Measurements from ENCODE around the gene CCDC66. TPM values are rescaled to one million over a fixed set of nuclear protein-coding genes. Genes with fewer than 3 reads are reported as not detected.
"Not testable (repeated sequence)": the region's sequence is repeated elsewhere in the genome, so short reads cannot be mapped to it uniquely, and the experiment has no call there.

The CCDC66 gene
- total RNA-seq, 1 experiment from 2014 or later, result 35.7 TPM

DNA sequence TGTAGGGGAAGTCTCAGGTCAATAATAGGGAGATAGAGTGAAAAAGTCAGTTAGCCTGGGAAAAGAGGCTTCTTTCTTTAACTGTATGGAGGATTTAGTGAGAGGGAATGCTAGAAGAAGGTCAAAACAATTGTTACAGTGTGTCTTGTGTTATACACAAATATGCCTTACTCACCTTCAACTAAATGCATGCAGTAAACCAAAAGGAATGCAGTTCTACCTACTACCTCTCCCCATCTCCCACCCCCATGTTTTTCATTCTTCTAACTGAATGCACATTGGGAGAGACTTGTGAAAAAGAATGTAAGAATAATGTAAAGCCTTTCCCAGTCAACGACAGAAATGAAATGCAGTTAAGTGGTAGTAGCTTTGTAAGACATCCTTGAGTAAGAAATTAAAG lies 33.8 kb downstream of the CCDC66 start:
- H3K27ac Mint-ChIP-seq (ENCODE audit: unreplicated experiment), result peak overlapping the region; percentile 20
- DNase-seq, result no peak
- intact Hi-C loops (cut with micrococcal nuclease; ENCODE audit: unreplicated experiment), result no loop called here
- no peaks in the 10 kb centered on the region for H3K9me3 Mint-ChIP-seq (ENCODE audit: low read depth, unreplicated experiment)
- TF ChIP-seq, protein P1, sequence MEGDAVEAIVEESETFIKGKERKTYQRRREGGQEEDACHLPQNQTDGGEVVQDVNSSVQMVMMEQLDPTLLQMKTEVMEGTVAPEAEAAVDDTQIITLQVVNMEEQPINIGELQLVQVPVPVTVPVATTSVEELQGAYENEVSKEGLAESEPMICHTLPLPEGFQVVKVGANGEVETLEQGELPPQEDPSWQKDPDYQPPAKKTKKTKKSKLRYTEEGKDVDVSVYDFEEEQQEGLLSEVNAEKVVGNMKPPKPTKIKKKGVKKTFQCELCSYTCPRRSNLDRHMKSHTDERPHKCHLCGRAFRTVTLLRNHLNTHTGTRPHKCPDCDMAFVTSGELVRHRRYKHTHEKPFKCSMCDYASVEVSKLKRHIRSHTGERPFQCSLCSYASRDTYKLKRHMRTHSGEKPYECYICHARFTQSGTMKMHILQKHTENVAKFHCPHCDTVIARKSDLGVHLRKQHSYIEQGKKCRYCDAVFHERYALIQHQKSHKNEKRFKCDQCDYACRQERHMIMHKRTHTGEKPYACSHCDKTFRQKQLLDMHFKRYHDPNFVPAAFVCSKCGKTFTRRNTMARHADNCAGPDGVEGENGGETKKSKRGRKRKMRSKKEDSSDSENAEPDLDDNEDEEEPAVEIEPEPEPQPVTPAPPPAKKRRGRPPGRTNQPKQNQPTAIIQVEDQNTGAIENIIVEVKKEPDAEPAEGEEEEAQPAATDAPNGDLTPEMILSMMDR (IDR thresholded peaks at IDR 0.05; ENCODE audit: unreplicated experiment), result no peak
- peaks cover 11% of the 10 kb centered on the region for H3K4me1 Mint-ChIP-seq (ENCODE audit: low read depth, unreplicated experiment)
- H3K36me3 Mint-ChIP-seq (ENCODE audit: insufficient read depth, unreplicated experiment), result peaks cover 16% of the 10 kb centered on the region
- BruUV-seq (replicated peaks), result no TSS peak
- H3K4me3 Mint-ChIP-seq (ENCODE audit: low read depth, unreplicated experiment), result no peak overlapping the region
- H3K27me3 Mint-ChIP-seq (ENCODE audit: unreplicated experiment), result no peaks in the 10 kb centered on the region
- CTCF ChIA-PET, result no interaction called here

DNA sequence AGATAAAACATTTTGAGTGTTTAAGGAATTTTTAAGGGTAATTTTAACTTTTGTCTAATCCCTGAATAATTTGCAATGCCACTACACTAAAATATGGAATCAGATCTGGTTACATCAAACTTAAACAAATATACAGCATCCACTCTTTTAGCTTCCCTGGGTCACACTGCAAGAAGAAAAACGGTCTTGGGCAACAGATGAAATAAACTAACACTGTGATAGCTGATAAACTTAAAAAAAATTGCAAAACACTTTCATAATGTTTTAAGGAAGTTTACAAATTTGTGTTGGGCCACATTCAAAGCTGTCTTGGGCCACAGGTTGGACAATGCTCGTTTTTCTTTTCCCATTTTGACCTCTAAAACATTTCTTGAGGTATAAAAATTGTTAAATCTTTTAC lies 34.3 kb downstream of the CCDC66 start:
- no peak for DNase-seq
- no peak overlapping the region for H3K27ac Mint-ChIP-seq (ENCODE audit: unreplicated experiment)
- intact Hi-C loops (cut with micrococcal nuclease; ENCODE audit: unreplicated experiment), result no loop called here
- no peaks in the 10 kb centered on the region for H3K27me3 Mint-ChIP-seq (ENCODE audit: unreplicated experiment)
- peaks cover 11% of the 10 kb centered on the region for H3K4me1 Mint-ChIP-seq (ENCODE audit: low read depth, unreplicated experiment)
- H3K36me3 Mint-ChIP-seq (ENCODE audit: insufficient read depth, unreplicated experiment), result peaks cover 16% of the 10 kb centered on the region
- CTCF ChIA-PET, result interaction anchor here (0.6 kb wide), 1 partner anchor 304 kb away, joined by 5 read pairs; no protein-coding TSS in a partner anchor
- H3K9me3 Mint-ChIP-seq (ENCODE audit: low read depth, unreplicated experiment), result no peaks in the 10 kb centered on the region
- BruUV-seq (replicated peaks), result no TSS peak
- H3K4me3 Mint-ChIP-seq (ENCODE audit: low read depth, unreplicated experiment), result no peak overlapping the region
- TF ChIP-seq, protein P1 (IDR thresholded peaks at IDR 0.05; ENCODE audit: unreplicated experiment), result no peak

DNA sequence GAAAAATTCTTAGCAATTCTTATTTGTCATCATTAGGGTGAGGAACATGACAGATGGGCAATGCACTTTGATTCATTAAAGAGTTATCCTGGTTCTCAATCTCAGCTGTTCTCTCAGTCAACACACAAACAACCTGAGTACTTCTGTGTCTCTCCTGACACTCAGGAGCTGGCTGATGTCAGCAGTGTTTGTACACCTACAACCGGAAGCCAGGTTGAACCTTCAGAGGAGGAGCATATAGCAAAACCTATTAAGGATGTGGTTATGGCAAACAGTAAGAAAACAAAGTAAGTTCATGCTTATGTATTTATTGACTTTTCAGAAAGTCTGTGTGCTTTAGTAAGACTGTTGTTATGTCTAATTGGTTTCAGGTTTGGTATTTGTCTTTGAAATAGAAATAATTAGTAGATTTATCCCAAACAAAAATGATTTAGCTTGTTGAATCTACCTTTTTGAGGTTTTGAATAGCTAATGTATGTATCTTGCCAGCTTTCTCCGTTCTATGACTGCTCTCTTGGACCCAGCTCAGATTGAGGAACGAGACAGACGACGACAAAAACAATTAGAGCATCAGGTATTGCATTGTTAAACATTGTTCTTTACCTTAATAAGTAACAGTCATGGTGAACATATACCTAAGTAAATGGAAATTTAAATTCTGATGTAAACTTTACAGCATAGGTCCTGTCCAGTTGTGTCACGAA lies 36.6 kb downstream of the CCDC66 start:
- Mint-ChIP-seq H3K9me3 (ENCODE audit: low read depth, unreplicated experiment) (no peaks in the 10 kb centered on the region), H3K27me3 (ENCODE audit: unreplicated experiment) (no peaks in the 10 kb centered on the region), H3K4me3 (ENCODE audit: low read depth, unreplicated experiment) (no peak overlapping the region), H3K4me1 (ENCODE audit: low read depth, unreplicated experiment) (peaks cover 11% of the 10 kb centered on the region), H3K27ac (ENCODE audit: unreplicated experiment) (no peak overlapping the region), H3K36me3 (ENCODE audit: insufficient read depth, unreplicated experiment) (peaks cover 16% of the 10 kb centered on the region)
- no TSS peak for BruUV-seq (replicated peaks)
- no peak for DNase-seq
- CTCF ChIA-PET, result no interaction called here
- intact Hi-C loops (cut with micrococcal nuclease; ENCODE audit: unreplicated experiment), result no loop called here
- TF ChIP-seq, protein P1 (IDR thresholded peaks at IDR 0.05; ENCODE audit: unreplicated experiment), result no peak

GRCh38 chr3:56595975-56596840 lies 39.2 kb downstream of the CCDC66 start:
- Mint-ChIP-seq H3K4me1 (ENCODE audit: low read depth, unreplicated experiment) (peaks cover 9% of the 10 kb centered on the region), H3K9me3 (ENCODE audit: low read depth, unreplicated experiment) (peaks cover 2% of the 10 kb centered on the region), H3K36me3 (ENCODE audit: insufficient read depth, unreplicated experiment) (peaks cover 5% of the 10 kb centered on the region), H3K27ac (ENCODE audit: unreplicated experiment) (no peak overlapping the region), H3K4me3 (ENCODE audit: low read depth, unreplicated experiment) (no peak overlapping the region), H3K27me3 (ENCODE audit: unreplicated experiment) (no peaks in the 10 kb centered on the region)
- CTCF ChIA-PET, result no interaction called here
- intact Hi-C loops (cut with micrococcal nuclease; ENCODE audit: unreplicated experiment), result no loop called here
- no TSS peak for BruUV-seq (replicated peaks)
- TF ChIP-seq, protein P1 (IDR thresholded peaks at IDR 0.05; ENCODE audit: unreplicated experiment), result no peak
- DNase-seq, result no peak

DNA sequence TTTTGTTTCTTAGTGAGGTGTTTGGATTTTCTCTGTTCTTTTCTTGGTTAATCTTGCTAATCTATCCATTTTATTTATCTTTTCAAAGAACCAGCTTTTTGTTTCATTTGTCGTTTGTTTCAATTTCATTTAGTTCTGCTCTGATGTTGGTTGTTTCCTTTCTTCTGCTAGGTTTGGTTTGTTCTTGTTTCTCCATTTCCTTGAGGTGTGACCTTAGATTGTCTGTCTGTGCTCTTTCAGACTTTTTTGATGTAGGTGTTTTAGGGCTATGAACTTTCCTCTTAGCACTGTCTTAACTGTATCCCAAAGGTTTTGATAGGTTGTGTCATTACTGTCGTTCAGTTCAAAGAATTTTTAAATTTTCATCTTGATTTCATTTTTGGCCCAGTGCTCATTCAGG lies 51.5 kb downstream of the CCDC66 start:
- H3K4me1 Mint-ChIP-seq (ENCODE audit: low read depth, unreplicated experiment), result peaks cover 20% of the 10 kb centered on the region
- H3K4me3 Mint-ChIP-seq (ENCODE audit: low read depth, unreplicated experiment); H3K27me3 Mint-ChIP-seq (ENCODE audit: unreplicated experiment); CTCF ChIA-PET; H3K9me3 Mint-ChIP-seq (ENCODE audit: low read depth, unreplicated experiment); BruUV-seq (replicated peaks); DNase-seq; intact Hi-C loops (cut with micrococcal nuclease; ENCODE audit: unreplicated experiment); H3K27ac Mint-ChIP-seq (ENCODE audit: unreplicated experiment); H3K36me3 Mint-ChIP-seq (ENCODE audit: insufficient read depth, unreplicated experiment): not testable (repeated sequence)
